Mononuclear cell (primary cell): ENCODE results near the gene CNGB1. TPM values are rescaled to one million over a fixed set of nuclear protein-coding genes. Genes with fewer than 3 reads are reported as not detected.

Experiments used
- total RNA-seq: library from RNA; depleted of rRNA; stranded (reverse); fragments of >200 nt; gene quantifications from one replicate; pipeline ENCODE4 v1.2.3, GENCODE V29; 2012

Gene CNGB1
- total RNA-seq, 1 donor = not detected

Other genes starting within 250 kb of the CNGB1 start
- gene KATNB1, start 235.4 kb downstream of the CNGB1 start, total RNA-seq = 11.8 TPM
- gene KIFC3, start 168.6 kb downstream of the CNGB1 start, total RNA-seq = 5.8 TPM
- 5.7 TPM for gene ZNF319, start 29.5 kb upstream of the CNGB1 start, total RNA-seq
- gene USB1, start 30.3 kb upstream of the CNGB1 start, total RNA-seq = 20.4 TPM
- 0.10 TPM for gene MMP15, start 54.6 kb upstream of the CNGB1 start, total RNA-seq
- gene CFAP20, start 158.3 kb upstream of the CNGB1 start, total RNA-seq = 70.0 TPM
- gene CSNK2A2, start 227.0 kb upstream of the CNGB1 start, total RNA-seq = 34.9 TPM